ENCODE data around the gene RSPO1.

GRCh38 chr1:37616330-37616729 is 18.4 kb downstream of the RSPO1 start:
- TF ChIP-seq POLR2A (IDR thresholded peaks at IDR 0.05) = no peak
- TF ChIP-seq, protein P1, sequence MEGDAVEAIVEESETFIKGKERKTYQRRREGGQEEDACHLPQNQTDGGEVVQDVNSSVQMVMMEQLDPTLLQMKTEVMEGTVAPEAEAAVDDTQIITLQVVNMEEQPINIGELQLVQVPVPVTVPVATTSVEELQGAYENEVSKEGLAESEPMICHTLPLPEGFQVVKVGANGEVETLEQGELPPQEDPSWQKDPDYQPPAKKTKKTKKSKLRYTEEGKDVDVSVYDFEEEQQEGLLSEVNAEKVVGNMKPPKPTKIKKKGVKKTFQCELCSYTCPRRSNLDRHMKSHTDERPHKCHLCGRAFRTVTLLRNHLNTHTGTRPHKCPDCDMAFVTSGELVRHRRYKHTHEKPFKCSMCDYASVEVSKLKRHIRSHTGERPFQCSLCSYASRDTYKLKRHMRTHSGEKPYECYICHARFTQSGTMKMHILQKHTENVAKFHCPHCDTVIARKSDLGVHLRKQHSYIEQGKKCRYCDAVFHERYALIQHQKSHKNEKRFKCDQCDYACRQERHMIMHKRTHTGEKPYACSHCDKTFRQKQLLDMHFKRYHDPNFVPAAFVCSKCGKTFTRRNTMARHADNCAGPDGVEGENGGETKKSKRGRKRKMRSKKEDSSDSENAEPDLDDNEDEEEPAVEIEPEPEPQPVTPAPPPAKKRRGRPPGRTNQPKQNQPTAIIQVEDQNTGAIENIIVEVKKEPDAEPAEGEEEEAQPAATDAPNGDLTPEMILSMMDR (IDR thresholded peaks at IDR 0.05 in 4 of 5, conservative IDR thresholded peaks at IDR 0.05 in 1 of 5) = no peak
